Breast epithelium (tissue), 3 donors: Measurements from ENCODE around the gene KHSRP.

Experiments
- POLR2A ChIP-seq: fragments of 450-650 bp; IDR thresholded peaks from one replicate; pipeline ENCODE4 v1.6.1; 2016; ENCODE audit warnings: antibody characterized with exemption, mild to moderate bottlenecking, moderate library complexity
- TF ChIP-seq, protein P1 (sequence below), 3 donors: fragments of 450-650 bp; IDR thresholded peaks; one replicate each; pipeline ENCODE4 v1.5.1; 2016 to 2017; ENCODE audit warnings: antibody characterized with exemption in 3 of 3, mild to moderate bottlenecking in 3 of 3, moderate library complexity in 3 of 3

- no peak for TF ChIP-seq POLR2A
- TF ChIP-seq, protein P1, sequence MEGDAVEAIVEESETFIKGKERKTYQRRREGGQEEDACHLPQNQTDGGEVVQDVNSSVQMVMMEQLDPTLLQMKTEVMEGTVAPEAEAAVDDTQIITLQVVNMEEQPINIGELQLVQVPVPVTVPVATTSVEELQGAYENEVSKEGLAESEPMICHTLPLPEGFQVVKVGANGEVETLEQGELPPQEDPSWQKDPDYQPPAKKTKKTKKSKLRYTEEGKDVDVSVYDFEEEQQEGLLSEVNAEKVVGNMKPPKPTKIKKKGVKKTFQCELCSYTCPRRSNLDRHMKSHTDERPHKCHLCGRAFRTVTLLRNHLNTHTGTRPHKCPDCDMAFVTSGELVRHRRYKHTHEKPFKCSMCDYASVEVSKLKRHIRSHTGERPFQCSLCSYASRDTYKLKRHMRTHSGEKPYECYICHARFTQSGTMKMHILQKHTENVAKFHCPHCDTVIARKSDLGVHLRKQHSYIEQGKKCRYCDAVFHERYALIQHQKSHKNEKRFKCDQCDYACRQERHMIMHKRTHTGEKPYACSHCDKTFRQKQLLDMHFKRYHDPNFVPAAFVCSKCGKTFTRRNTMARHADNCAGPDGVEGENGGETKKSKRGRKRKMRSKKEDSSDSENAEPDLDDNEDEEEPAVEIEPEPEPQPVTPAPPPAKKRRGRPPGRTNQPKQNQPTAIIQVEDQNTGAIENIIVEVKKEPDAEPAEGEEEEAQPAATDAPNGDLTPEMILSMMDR (IDR thresholded peaks at IDR 0.05) = no peak
Measured at GRCh38 chr19:6431891-6432290, 7.3 kb upstream of the KHSRP start.
